Panc1 (cell line): ENCODE measurements around the gene MLF1. TPM values are rescaled to one million over a fixed set of nuclear protein-coding genes. Genes with fewer than 3 reads are reported as not detected.

Experiments
- ATAC-seq: fragments of 200-7000 bp; cut with Tn5 transposase; 2 replicates; pipeline ENCODE4 v1.9.1; 2020; ENCODE audit warnings: mild to moderate bottlenecking, moderate library complexity
- BruUV-seq: library from RNA; stranded (reverse); fragments of 400-500 nt; replicated peaks from 2 replicates; lab custom pipeline; 2021; lab: Mats Ljungman, UMichigan
- CTCF ChIA-PET: fragments of 300-600 bp; sonication (Branson Sonifier 250); formaldehyde crosslinking; loops from one replicate; lab custom pipeline; 2022; ENCODE audit warnings: antibody characterized with exemption; lab: Charles Lee
- POLR2A ChIA-PET: fragments of 300-600 bp; sonication (Branson Sonifier 250); formaldehyde crosslinking; loops from one replicate; lab custom pipeline; 2022; ENCODE audit warnings: antibody characterized with exemption; lab: Charles Lee
- DNase-seq: peaks from one replicate; pipeline ENCODE4 v3.0.0-alpha.2; 2010; ENCODE audit warnings: low read depth, low spot score
- H3K27ac ChIP-seq: 2 replicates; pipeline ENCODE4 v1.5.1; 2011; ENCODE audit warnings: mild to moderate bottlenecking, low read length, inconsistent platforms
- H3K27me3 ChIP-seq: fragments of 200-500 bp; sonication (Bioruptor generic); 2 replicates; pipeline ENCODE4 v1.6.0; 2014; ENCODE audit warnings: low read length, inconsistent platforms; ENCODE audit not compliant: control insufficient read depth, insufficient read depth
- H3K36me3 ChIP-seq: fragments of 200-500 bp; sonication (Bioruptor generic); 2 replicates; pipeline ENCODE4 v1.5.1; 2014; ENCODE audit warnings: inconsistent platforms, mild to moderate bottlenecking, low read length, moderate library complexity; ENCODE audit not compliant: control insufficient read depth, insufficient read depth
- H3K4me1 ChIP-seq: 2 replicates; pipeline ENCODE4 v1.5.1; 2011; ENCODE audit warnings: inconsistent platforms, mild to moderate bottlenecking, low read length, moderate library complexity; ENCODE audit not compliant: control insufficient read depth, insufficient read depth
- H3K4me3 ChIP-seq, 2 experiments: 2 replicates each; pipeline ENCODE4 v1.5.1; 2011 to 2012; ENCODE audit warnings: low read depth in 2 of 2, low read length in 2 of 2, mild to moderate bottlenecking in 2 of 2, inconsistent platforms in 1 of 2, moderate library complexity in 1 of 2
- H3K9me3 ChIP-seq: fragments of 200-500 bp; sonication (Bioruptor generic); 2 replicates; pipeline ENCODE4 v1.5.1; 2014; ENCODE audit warnings: low read depth, mild to moderate bottlenecking, inconsistent platforms, low read length, moderate library complexity; ENCODE audit not compliant: control insufficient read depth, insufficient read depth
- CTCF ChIP-seq: fragments of 450-650 bp; IDR thresholded peaks from 2 replicates; pipeline ENCODE4 v1.5.1; 2017; ENCODE audit warnings: mild to moderate bottlenecking
- POLR2AphosphoS5 ChIP-seq: IDR thresholded peaks from 2 replicates; pipeline ENCODE4 v1.6.1; 2012; ENCODE audit warnings: mild to moderate bottlenecking, low read depth, low read length, moderate library complexity
- REST ChIP-seq, 2 experiments: IDR thresholded peaks; 2 replicates each; pipeline ENCODE4 v1.6.1; 2011 to 2012; ENCODE audit warnings: low read depth in 2 of 2, control low read depth in 1 of 2, low read length in 1 of 2, mild to moderate bottlenecking in 1 of 2, moderate library complexity in 1 of 2; ENCODE audit not compliant: insufficient read depth in 1 of 2
- SIN3A ChIP-seq: IDR thresholded peaks from 2 replicates; pipeline ENCODE4 v1.6.1; 2012; ENCODE audit warnings: low read depth, mild to moderate bottlenecking, low read length, moderate library complexity, borderline replicate concordance; ENCODE audit not compliant: insufficient read depth
- TCF7L2 ChIP-seq: IDR thresholded peaks from 2 replicates; pipeline ENCODE4 v1.6.1; 2011; ENCODE audit warnings: mild to moderate bottlenecking, low read depth, low read length, inconsistent platforms
- in situ Hi-C: cut with HindIII; loops from 2 replicates; pipeline ENCODE4 v1.10.0; 2016; ENCODE audit warnings: low sequenced_read_pairs, low pct_unique_long_range_greater_than_20kb
- intact Hi-C: fragments of 100-400 bp; cut with micrococcal nuclease; formaldehyde crosslinking; loops from one replicate; pipeline ENCODE4 v1.10.0; 2022; ENCODE audit not compliant: unreplicated experiment
- total RNA-seq: library from RNA; stranded (reverse); gene quantifications from one replicate; pipeline ENCODE4 v1.2.1, GENCODE V29; 2021; ENCODE audit not compliant: unreplicated experiment

Gene MLF1
- total RNA-seq, 1 experiment from 2014 or later: 51.4 TPM

GRCh38 chr3:158652463-158652862, 81.5 kb downstream of the MLF1 start:
- no peaks in the 10 kb centered on the region for H3K27me3 ChIP-seq
- intact Hi-C loops (no loop called here), in situ Hi-C loops (no loop called here)
- no peak overlapping the region for H3K4me3 ChIP-seq
- H3K9me3 ChIP-seq: no peaks in the 10 kb centered on the region
- H3K4me1 ChIP-seq: peaks cover 9% of the 10 kb centered on the region
- peaks cover 75% of the 10 kb centered on the region for H3K36me3 ChIP-seq
- ATAC-seq: no peak
- no peak overlapping the region for H3K27ac ChIP-seq
- no peak for DNase-seq
- BruUV-seq: no TSS peak
- ChIA-PET POLR2A (no interaction called here), CTCF (interaction anchor here (0.6 kb wide), 1 partner anchor 77 kb away, joined by 5 read pairs; no protein-coding TSS in a partner anchor)
- TF ChIP-seq REST (IDR thresholded peaks at IDR 0.05; ENCODE audit: insufficient read depth in 1 of 2, low read depth in 2 of 2, low read length in 1 of 2) (no peak), SIN3A (no peak), TCF7L2 (no peak), POLR2AphosphoS5 (no peak), CTCF (no peak)

Other genes with a start within 250 kb of the MLF1 start
- 59.3 TPM for gene GFM1, start 73.3 kb downstream of the MLF1 start, total RNA-seq
- 301 TPM for gene LXN, start 101.5 kb downstream of the MLF1 start, total RNA-seq
- gene RARRES1, start 161.3 kb downstream of the MLF1 start, total RNA-seq: 1.3 TPM
- 50.7 TPM for gene MFSD1, start 230.9 kb downstream of the MLF1 start, total RNA-seq